GM12878 (cell line): Measurements from ENCODE around the gene MEIS2. TPM values are rescaled to one million over a fixed set of nuclear protein-coding genes. Genes with fewer than 3 reads are reported as not detected.

Experiments used
- ATAC-seq: fragments of 200-7000 bp; cut with Tn5 transposase; 3 replicates; pipeline ENCODE4 v1.9.1; 2020; ENCODE audit warnings: mild to moderate bottlenecking, moderate library complexity
- BruUV-seq: library from RNA; stranded (reverse); fragments of 400-500 nt; replicated peaks from 2 replicates; lab custom pipeline; 2021; lab: Mats Ljungman, UMichigan
- CTCF ChIA-PET: fragments of 300-600 bp; sonication (Branson Sonifier 250); formaldehyde crosslinking; extraction: SDS; loops from one replicate; lab custom pipeline; 2021; ENCODE audit warnings: inconsistent platforms; lab: Yijun Ruan, JAX
- POLR2A ChIA-PET: fragments of 350-600 bp; formaldehyde crosslinking; extraction: SDS; loops from one replicate; lab custom pipeline; 2021; ENCODE audit warnings: inconsistent platforms; lab: Charles Lee
- RAD21 ChIA-PET: fragments of 300-600 bp; sonication (Branson Sonifier 250); formaldehyde crosslinking; loops from one replicate; lab custom pipeline; 2023; ENCODE audit warnings: antibody characterized with exemption; ENCODE audit not compliant: unreplicated experiment; lab: Charles Lee
- SMC1A ChIA-PET: fragments of 300-600 bp; sonication (Branson Sonifier 250); formaldehyde crosslinking; loops from one replicate; lab custom pipeline; 2023; ENCODE audit not compliant: unreplicated experiment, uncharacterized antibody; lab: Charles Lee
- DNase-seq: peaks from one replicate; pipeline ENCODE4 v3.0.0-alpha.2; 2011; ENCODE audit warnings: low read depth, low spot score
- FAIRE-seq: peaks from 3 replicates; lab custom pipeline; 2011; peaks lifted over from hg19 to GRCh38; lab: Jason Lieb, UNC
- H2AFZ ChIP-seq: 2 replicates; pipeline ENCODE4 v1.6.0; 2011; ENCODE audit warnings: low read depth, low read length, control low read depth; ENCODE audit not compliant: control insufficient read depth
- H3K27ac ChIP-seq: 2 replicates; pipeline ENCODE4 v1.5.1; 2011; ENCODE audit warnings: control low read depth; ENCODE audit not compliant: control insufficient read depth, insufficient read depth
- H3K27me3 ChIP-seq, 2 experiments: replicated peaks in 1 of 2; 2 replicates each; pipeline versions ENCODE4 v1.6.0 to v1.6.1; 2011; ENCODE audit warnings: low read length in 1 of 2; ENCODE audit not compliant: control insufficient read depth in 2 of 2, insufficient read depth in 2 of 2
- H3K36me3 ChIP-seq, 2 experiments: 2 replicates each; pipeline ENCODE4 v1.5.1; 2011; ENCODE audit warnings: low read length in 1 of 2; ENCODE audit not compliant: control insufficient read depth in 2 of 2, insufficient read depth in 2 of 2
- H3K4me1 ChIP-seq: 2 replicates; pipeline ENCODE4 v1.6.1; 2011; ENCODE audit warnings: mild to moderate bottlenecking, low read length, moderate library complexity, mixed read lengths; ENCODE audit not compliant: control insufficient read depth, insufficient read depth
- H3K4me2 ChIP-seq: 2 replicates; pipeline ENCODE4 v1.6.0; 2011; ENCODE audit warnings: control low read depth; ENCODE audit not compliant: control insufficient read depth, insufficient read depth
- H3K4me3 ChIP-seq: fragments of 200-600 bp; sonication (generic); 2 replicates; pipeline ENCODE4 v1.5.1; 2016
- H3K79me2 ChIP-seq: 2 replicates; pipeline ENCODE4 v1.6.0; 2011; ENCODE audit warnings: low read length; ENCODE audit not compliant: control insufficient read depth, insufficient read depth
- H3K9ac ChIP-seq: 2 replicates; pipeline ENCODE4 v1.8.0; 2011; ENCODE audit warnings: low read length, control low read depth, mixed read lengths; ENCODE audit not compliant: control insufficient read depth, insufficient read depth
- H3K9me3 ChIP-seq: replicated peaks from 3 replicates; pipeline ENCODE4 v1.5.1; 2011; ENCODE audit warnings: mild to moderate bottlenecking, low read length; ENCODE audit not compliant: control insufficient read depth, insufficient read depth
- H4K20me1 ChIP-seq: 2 replicates; pipeline ENCODE4 v1.6.0; 2011; ENCODE audit not compliant: control insufficient read depth, insufficient read depth
- CUX1 ChIP-seq: IDR thresholded peaks from 2 replicates; pipeline ENCODE4 v1.6.1; 2012; ENCODE audit warnings: improper control_type of control experiment, low read depth, low read length; ENCODE audit not compliant: insufficient replicate concordance
- E4F1 ChIP-seq: fragments of 450-650 bp; IDR thresholded peaks from 2 replicates; pipeline ENCODE4 v1.6.1; 2018; ENCODE audit warnings: borderline replicate concordance, mild to moderate bottlenecking; ENCODE audit not compliant: partially characterized antibody
- PBX3 ChIP-seq: IDR thresholded peaks from 2 replicates; pipeline ENCODE4 v1.6.1; 2011; ENCODE audit warnings: mild to moderate bottlenecking, low read depth, low read length, moderate library complexity; ENCODE audit not compliant: insufficient replicate concordance
- STAT1 ChIP-seq: fragments of 450-650 bp; conservative IDR thresholded peaks from 2 replicates; pipeline ENCODE4 v1.6.1; 2014; ENCODE audit warnings: antibody characterized with exemption, mild to moderate bottlenecking
- WGBS: methylation state at CpG from one replicate; pipeline ENCODE4 v1.1.6; 2016; ENCODE audit warnings: low lambda C conversion rate; ENCODE audit not compliant: insufficient replicate concordance, insufficient coverage; ENCODE audit errors: missing lambda C conversion rate; 5-methylcytosine and 5-hydroxymethylcytosine counted together
- in situ Hi-C: fragments of 300-500 bp; cut with MboI; formaldehyde crosslinking; loops from 9 replicates; pipeline ENCODE4 v1.14.3; 2018; ENCODE audit warnings: mixed read lengths
- intact Hi-C: fragments of 100-400 bp; cut with micrococcal nuclease; formaldehyde crosslinking; loops from one replicate; pipeline ENCODE4 v1.14.2; 2022; ENCODE audit not compliant: unreplicated experiment
- polyA plus RNA-seq, 11 experiments: library from polyadenylated mRNA; depleted of rRNA in 4 of 11; unstranded in 6 of 11; stranded (reverse) in 5 of 11; fragments of >200 nt; fragmentation: Nextera tagmentation in 4 of 11; fragmentation: Illumina TruSeq in 1 of 11; extraction: Ambion mirVana in 4 of 11; extraction: Trizol in 1 of 11; gene quantifications; 1 replicate in 1 of 11; 2 replicates in 10 of 11; pipeline versions ENCODE4 v1.2.1 to v1.2.3, GENCODE V29; 2011 to 2016; ENCODE audit warnings: inconsistent platforms in 2 of 11, missing spikeins in 2 of 11, low read depth in 1 of 11
- total RNA-seq, 4 experiments: library from RNA; depleted of rRNA in 3 of 4; stranded (reverse); fragments of >200 nt in 3 of 4; fragmentation: Illumina TruSeq in 1 of 4; extraction: Trizol in 1 of 4; gene quantifications; 2 replicates each; pipeline versions ENCODE4 v1.2.1 to v1.2.3, GENCODE V29; 2013 to 2021

Gene MEIS2
- total and polyA plus RNA-seq, 10 of the 15 experiments (the other 5 are each of a cell fraction or from before 2014, with no cell fraction given), result 9.2 to 54.0 (median 20.4) TPM

GRCh38 chr15:36888011-36888992 lies 212.0 kb downstream of the MEIS2 start (continued):
- TF ChIP-seq PBX3, result peak; percentile 82

- intact Hi-C loops, result loop anchor here (10.0 kb wide), 2 partner anchors 127 to 243 kb away; no protein-coding TSS in a partner anchor
- Histone ChIP-seq H3K36me3 (no peaks in the 10 kb centered on the region), H3K4me1 (no peaks in the 10 kb centered on the region; the same call in 1 of the 2 replicates), H3K27me3 (peaks cover 8 to 31% of the 10 kb centered on the region in 2 experiments), H3K4me3 (peak overlapping the region; percentile 38), H3K27ac (no peak overlapping the region), H3K79me2 (no peaks in the 10 kb centered on the region), H3K9ac (no peak overlapping the region), H4K20me1 (no peaks in the 10 kb centered on the region), H3K9me3 (no peaks in the 10 kb centered on the region), H3K4me2 (peak overlapping the region; percentile 22; the same call in 1 of the 2 replicates), H2AFZ (no peak overlapping the region)
- POLR2A ChIA-PET, result no interaction called here
- BruUV-seq, result no TSS peak
- FAIRE-seq, result no peak
- CTCF ChIA-PET, result no interaction called here
- RAD21 ChIA-PET, result interaction anchor here (1.3 to 1.5 kb wide), 2 partner anchors 48 to 218 kb away, joined by 3 read pairs; no protein-coding TSS in a partner anchor
- no peak for DNase-seq
- WGBS, result 25% methylated on average over 25 of the region's 35 CpGs
- in situ Hi-C loops, result loop anchor here (25.0 kb wide), 1 partner anchor 1000 kb away; no protein-coding TSS in a partner anchor
- peak; percentile 33 for ATAC-seq
- SMC1A ChIA-PET, result interaction anchor here (1.9 kb wide), 1 partner anchor 214 kb away, joined by 7 read pairs; no protein-coding TSS in a partner anchor
- TF ChIP-seq STAT1 (no peak), PBX3 (peak; percentile 71), E4F1 (no peak), CUX1 (peak; percentile 52)
Measured at GRCh38 chr15:36887214-36887961, 213.0 kb downstream of the MEIS2 start.
